ENCODE data around the gene SDK1. TPM values are rescaled to one million over a fixed set of nuclear protein-coding genes. Genes with fewer than 3 reads are reported as not detected.

SDK1 gene
- total RNA-seq, 1 donor from 2014 or later = 10.9 TPM

DNA sequence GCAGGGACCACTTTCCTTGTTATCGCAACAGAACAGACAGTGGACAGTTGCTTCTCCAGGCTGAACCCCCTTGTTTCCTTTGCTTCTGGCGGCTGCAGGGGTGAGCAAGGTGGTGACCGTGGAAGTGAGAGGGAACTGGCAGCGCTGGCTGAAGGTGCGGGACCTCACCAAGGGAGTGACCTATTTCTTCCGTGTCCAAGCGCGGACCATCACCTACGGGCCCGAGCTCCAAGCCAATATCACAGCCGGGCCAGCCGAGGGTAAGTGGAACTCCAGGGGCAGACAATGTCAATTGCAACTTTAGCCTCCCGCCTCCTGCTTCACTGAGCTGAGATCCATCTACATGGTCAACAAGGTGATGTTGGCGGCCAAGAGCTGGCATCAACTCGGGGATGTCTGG, 919.0 kb downstream of the SDK1 start:
- no peak overlapping the region for H3K4me3 Mint-ChIP-seq (ENCODE audit: unreplicated experiment)
- H3K36me3 Mint-ChIP-seq (ENCODE audit: low read depth) = peaks cover 2% of the 10 kb centered on the region
- TF ChIP-seq, protein P1, sequence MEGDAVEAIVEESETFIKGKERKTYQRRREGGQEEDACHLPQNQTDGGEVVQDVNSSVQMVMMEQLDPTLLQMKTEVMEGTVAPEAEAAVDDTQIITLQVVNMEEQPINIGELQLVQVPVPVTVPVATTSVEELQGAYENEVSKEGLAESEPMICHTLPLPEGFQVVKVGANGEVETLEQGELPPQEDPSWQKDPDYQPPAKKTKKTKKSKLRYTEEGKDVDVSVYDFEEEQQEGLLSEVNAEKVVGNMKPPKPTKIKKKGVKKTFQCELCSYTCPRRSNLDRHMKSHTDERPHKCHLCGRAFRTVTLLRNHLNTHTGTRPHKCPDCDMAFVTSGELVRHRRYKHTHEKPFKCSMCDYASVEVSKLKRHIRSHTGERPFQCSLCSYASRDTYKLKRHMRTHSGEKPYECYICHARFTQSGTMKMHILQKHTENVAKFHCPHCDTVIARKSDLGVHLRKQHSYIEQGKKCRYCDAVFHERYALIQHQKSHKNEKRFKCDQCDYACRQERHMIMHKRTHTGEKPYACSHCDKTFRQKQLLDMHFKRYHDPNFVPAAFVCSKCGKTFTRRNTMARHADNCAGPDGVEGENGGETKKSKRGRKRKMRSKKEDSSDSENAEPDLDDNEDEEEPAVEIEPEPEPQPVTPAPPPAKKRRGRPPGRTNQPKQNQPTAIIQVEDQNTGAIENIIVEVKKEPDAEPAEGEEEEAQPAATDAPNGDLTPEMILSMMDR (IDR thresholded peaks at IDR 0.05) = no peak
- no peaks in the 10 kb centered on the region for H3K27me3 Mint-ChIP-seq (ENCODE audit: low read depth)
- peaks cover 3% of the 10 kb centered on the region for H3K4me1 Mint-ChIP-seq (ENCODE audit: low read depth)
- no peaks in the 10 kb centered on the region for H3K9me3 Mint-ChIP-seq (ENCODE audit: low read depth)
- DNase-seq (ENCODE audit: low spot score) = no peak
- no peak overlapping the region for H3K27ac Mint-ChIP-seq (ENCODE audit: unreplicated experiment)

DNA sequence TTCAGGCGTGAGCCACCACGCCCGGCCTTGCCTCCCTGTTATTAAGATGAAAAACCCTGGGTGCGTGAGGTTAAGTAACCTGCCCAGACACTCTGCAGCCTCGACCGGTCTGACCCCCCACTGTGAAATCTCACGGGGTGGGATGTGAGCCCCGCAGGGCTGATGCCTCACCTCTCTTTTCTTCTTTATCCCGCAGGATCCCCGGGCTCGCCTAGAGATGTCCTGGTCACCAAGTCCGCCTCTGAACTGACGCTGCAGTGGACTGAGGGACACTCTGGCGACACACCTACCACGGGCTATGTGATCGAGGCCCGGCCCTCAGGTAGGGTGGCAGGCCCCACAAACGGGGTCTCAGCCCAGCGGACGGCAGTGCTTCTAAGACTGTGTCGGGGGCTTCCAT, 920.0 kb downstream of the SDK1 start:
- H3K4me1 Mint-ChIP-seq (ENCODE audit: low read depth) = peaks cover under 1% of the 10 kb centered on the region
- no peaks in the 10 kb centered on the region for H3K9me3 Mint-ChIP-seq (ENCODE audit: low read depth)
- H3K36me3 Mint-ChIP-seq (ENCODE audit: low read depth) = peaks cover 2% of the 10 kb centered on the region
- no peak for DNase-seq (ENCODE audit: low spot score)
- H3K4me3 Mint-ChIP-seq (ENCODE audit: unreplicated experiment) = no peak overlapping the region
- no peak overlapping the region for H3K27ac Mint-ChIP-seq (ENCODE audit: unreplicated experiment)
- TF ChIP-seq, protein P1 (IDR thresholded peaks at IDR 0.05) = no peak
- H3K27me3 Mint-ChIP-seq (ENCODE audit: low read depth) = no peaks in the 10 kb centered on the region

DNA sequence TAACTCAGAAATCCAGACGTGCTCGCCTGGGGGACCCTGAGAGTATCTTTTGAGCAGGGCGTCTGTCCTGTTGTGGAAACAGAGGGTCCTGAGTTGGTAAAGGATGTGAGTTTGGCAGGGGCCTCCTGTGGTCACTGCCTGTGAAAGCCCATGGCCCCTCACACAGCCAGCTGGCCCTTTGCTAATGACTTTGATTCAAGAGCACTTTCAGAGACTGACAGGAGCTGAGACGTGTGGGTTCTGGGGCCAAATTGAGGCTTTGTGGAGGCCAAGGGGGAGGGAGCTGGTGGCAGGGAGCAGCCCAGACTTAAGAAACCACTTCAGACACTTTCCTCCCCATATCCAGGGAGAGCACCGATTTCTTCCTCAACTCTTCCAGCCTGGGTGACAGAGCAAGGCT, 921.6 kb downstream of the SDK1 start:
- no peak for DNase-seq (ENCODE audit: low spot score)
- TF ChIP-seq, protein P1 (IDR thresholded peaks at IDR 0.05) = no peak
- Mint-ChIP-seq H3K4me3 (ENCODE audit: unreplicated experiment) (no peak overlapping the region), H3K27me3 (ENCODE audit: low read depth) (no peaks in the 10 kb centered on the region), H3K9me3 (ENCODE audit: low read depth) (no peaks in the 10 kb centered on the region), H3K4me1 (ENCODE audit: low read depth) (peaks cover 2% of the 10 kb centered on the region), H3K36me3 (ENCODE audit: low read depth) (peaks cover 2% of the 10 kb centered on the region), H3K27ac (ENCODE audit: unreplicated experiment) (no peak overlapping the region)

DNA sequence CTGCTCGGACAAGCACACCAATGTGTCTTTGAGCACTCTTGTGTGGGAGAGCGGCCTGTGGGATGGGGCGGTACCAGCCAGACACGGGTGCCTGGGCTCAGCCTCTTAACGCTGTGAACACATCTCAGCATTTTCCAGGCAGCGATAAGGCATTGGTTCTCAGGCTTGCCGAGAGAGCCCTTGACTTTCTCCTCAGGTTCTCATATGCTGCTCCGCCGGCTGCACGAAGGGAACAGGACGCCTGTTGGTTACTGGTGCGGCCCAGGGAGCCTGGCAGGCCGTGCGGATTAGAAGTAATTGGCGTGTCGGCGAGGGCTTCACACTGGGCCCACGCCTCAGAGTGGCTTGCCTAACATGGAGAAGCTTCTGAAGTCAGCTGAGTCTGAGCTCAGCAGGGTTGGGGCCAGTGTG, 924.3 kb downstream of the SDK1 start:
- H3K36me3 Mint-ChIP-seq (ENCODE audit: low read depth) = peaks cover 2% of the 10 kb centered on the region

DNA sequence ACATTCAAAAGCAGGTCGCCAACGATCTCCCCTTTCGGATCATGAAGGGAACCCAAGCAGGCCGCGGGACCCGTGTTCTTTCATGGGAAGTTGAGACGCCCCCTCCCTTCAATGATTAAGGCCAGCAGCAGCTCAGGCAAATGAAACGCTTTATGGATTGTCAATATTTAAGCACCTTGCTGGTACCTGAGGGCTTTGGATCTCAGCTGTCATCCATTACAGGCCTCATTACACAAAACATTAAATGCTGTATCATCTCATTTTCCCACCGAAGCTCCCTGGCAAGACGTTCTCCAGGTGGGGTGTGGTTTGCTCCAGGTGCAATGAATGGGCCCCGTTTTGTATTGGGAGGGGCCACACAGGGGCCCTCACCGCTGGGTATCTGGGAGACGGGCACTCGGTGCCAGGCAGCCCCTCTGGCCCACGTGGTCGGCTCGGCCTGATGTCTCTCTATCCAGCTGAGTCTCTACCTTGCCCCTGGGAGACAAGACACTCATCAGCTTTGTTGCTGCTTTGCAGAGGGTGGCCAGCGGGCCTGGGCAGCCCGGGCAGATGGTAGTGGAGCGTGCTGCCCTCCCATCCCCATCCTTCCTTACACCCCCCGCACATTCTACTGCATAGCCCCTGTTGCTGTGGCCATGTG, 925.0 kb downstream of the SDK1 start:
- DNase-seq (ENCODE audit: low spot score) = peak; percentile 59
- Mint-ChIP-seq H3K4me1 (ENCODE audit: low read depth) (peaks cover 14% of the 10 kb centered on the region), H3K4me3 (ENCODE audit: unreplicated experiment) (no peak overlapping the region), H3K27ac (ENCODE audit: unreplicated experiment) (no peak overlapping the region), H3K9me3 (ENCODE audit: low read depth) (no peaks in the 10 kb centered on the region), H3K27me3 (ENCODE audit: low read depth) (no peaks in the 10 kb centered on the region), H3K36me3 (ENCODE audit: low read depth) (peaks cover 2% of the 10 kb centered on the region)
- TF ChIP-seq, protein P1 (IDR thresholded peaks at IDR 0.05) = no peak

More for the DNA sequence above, 924.3 kb downstream of the SDK1 start:
- H3K27me3 Mint-ChIP-seq (ENCODE audit: low read depth) = no peaks in the 10 kb centered on the region
- no peak overlapping the region for H3K27ac Mint-ChIP-seq (ENCODE audit: unreplicated experiment)
- no peak for DNase-seq (ENCODE audit: low spot score)
- no peak overlapping the region for H3K4me3 Mint-ChIP-seq (ENCODE audit: unreplicated experiment)
- TF ChIP-seq, protein P1 (IDR thresholded peaks at IDR 0.05) = no peak
- no peaks in the 10 kb centered on the region for H3K9me3 Mint-ChIP-seq (ENCODE audit: low read depth)
- H3K4me1 Mint-ChIP-seq (ENCODE audit: low read depth) = peaks cover 14% of the 10 kb centered on the region

Measured in chondrocyte (in vitro differentiated cells).